ENCODE results near the gene MS4A6E.

DNA sequence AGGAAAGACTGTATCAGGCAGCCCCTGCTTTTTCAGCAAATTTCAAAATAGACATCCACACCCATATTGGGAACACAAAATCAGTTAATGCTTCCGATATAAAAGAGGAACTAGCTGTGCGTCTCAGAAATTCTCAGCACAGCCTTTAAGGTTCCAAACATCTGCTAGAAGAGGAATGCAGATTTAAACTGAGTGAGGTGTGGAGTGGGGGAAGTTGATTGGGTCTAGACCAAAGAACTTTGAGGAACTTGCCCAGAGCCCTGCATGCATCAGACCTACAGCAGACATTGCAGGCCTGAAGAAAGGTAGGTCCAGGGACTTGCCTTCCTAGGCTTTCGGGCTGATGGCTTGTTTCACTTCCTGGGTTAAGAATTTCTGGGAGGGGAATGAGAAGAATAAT is 46.6 kb upstream of the MS4A6E start, which contains the start of gene MS4A4A:
- TF ChIP-seq, protein P1, sequence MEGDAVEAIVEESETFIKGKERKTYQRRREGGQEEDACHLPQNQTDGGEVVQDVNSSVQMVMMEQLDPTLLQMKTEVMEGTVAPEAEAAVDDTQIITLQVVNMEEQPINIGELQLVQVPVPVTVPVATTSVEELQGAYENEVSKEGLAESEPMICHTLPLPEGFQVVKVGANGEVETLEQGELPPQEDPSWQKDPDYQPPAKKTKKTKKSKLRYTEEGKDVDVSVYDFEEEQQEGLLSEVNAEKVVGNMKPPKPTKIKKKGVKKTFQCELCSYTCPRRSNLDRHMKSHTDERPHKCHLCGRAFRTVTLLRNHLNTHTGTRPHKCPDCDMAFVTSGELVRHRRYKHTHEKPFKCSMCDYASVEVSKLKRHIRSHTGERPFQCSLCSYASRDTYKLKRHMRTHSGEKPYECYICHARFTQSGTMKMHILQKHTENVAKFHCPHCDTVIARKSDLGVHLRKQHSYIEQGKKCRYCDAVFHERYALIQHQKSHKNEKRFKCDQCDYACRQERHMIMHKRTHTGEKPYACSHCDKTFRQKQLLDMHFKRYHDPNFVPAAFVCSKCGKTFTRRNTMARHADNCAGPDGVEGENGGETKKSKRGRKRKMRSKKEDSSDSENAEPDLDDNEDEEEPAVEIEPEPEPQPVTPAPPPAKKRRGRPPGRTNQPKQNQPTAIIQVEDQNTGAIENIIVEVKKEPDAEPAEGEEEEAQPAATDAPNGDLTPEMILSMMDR (IDR thresholded peaks at IDR 0.05), result no peak
- TF ChIP-seq POLR2AphosphoS5 (IDR thresholded peaks at IDR 0.05), result peak in 3 of 4 donors; percentile 30 to 48 (median 35)
